ENCODE data around the gene CRACR2A. TPM values are rescaled to one million over a fixed set of nuclear protein-coding genes. Genes with fewer than 3 reads are reported as not detected.

The CRACR2A gene
- total and polyA plus RNA-seq, 9 of the 15 experiments (the other 6 are each of a cell fraction or from before 2014, with no cell fraction given): 2.1 to 15.1 (median 10.4) TPM

DNA sequence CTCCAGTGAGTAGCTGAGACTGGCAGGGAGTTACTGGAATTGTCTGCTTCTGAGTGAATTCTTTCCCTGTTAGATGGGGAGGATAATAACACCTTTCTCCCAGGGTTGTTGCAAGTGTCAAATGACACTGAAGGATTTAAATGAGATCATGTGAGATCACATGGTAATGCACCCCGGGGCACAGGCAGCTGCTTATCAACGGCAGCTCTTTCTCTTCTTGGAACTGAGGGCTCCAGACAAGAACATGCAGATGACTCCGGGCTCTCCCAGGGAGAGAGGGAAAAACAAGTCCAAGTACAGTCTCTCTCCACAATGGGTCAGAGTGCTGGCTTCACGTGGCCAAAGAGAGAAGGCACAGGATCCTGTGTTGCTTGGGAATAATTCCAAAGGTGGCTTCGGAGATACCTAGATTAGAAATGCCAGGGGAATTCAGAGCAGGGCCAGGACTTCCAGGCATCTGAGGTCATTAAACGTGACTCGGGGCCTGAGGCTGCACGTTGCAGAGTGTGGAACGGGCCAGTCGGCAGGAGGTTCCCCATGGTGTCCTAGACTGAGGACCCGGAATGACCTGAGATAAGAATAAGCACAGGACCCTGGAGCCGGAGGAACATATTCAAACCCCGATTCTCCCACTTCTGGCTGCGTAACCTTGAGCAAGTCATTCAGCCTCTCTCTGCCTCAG is 152.7 kb downstream of the CRACR2A start (continued):
- TF ChIP-seq E2F4 (CRISPR knock-in tag; IDR thresholded peaks at IDR 0.05; ENCODE audit: low read depth) (no peak), ZNF134 (CRISPR knock-in tag; conservative IDR thresholded peaks at IDR 0.05) (0 out of 2 replicates have a peak, but pooled peaks have one; percentile 23), ASH1L (IDR thresholded peaks at IDR 0.05; ENCODE audit: borderline replicate concordance, low read depth, partially characterized antibody) (no peak), CXXC5 (CRISPR knock-in tag; IDR thresholded peaks at IDR 0.05) (peak; percentile 49; the same call in 1 of the 2 replicates), MTA2 (IDR thresholded peaks at IDR 0.05; ENCODE audit: low read depth) (0 out of 2 replicates have a peak, but pooled peaks have one; percentile 35), NKRF (IDR thresholded peaks at IDR 0.05; ENCODE audit: borderline replicate concordance) (no peak), ETS2 (tag; IDR thresholded peaks at IDR 0.05; ENCODE audit: borderline replicate concordance, poor library complexity, severe bottlenecking) (no peak), MYC (IDR thresholded peaks at IDR 0.05; ENCODE audit: low read depth, low read length) (0 out of 2 replicates have a peak, but pooled peaks have one; percentile 36), MYC (CRISPR knock-in tag; IDR thresholded peaks at IDR 0.05; ENCODE audit: borderline replicate concordance, low read depth) (no peak), CBFA2T2 (conservative IDR thresholded peaks at IDR 0.05) (peak; percentile 61), VEZF1 (CRISPR knock-in tag; IDR thresholded peaks at IDR 0.05) (peak; percentile 19; the same call in 1 of the 2 replicates), EP300 (IDR thresholded peaks at IDR 0.05; ENCODE audit: low read length) (peak; percentile 38), ARID1B (IDR thresholded peaks at IDR 0.05) (peak; percentile 57), POLR3G (IDR thresholded peaks at IDR 0.05; ENCODE audit: extremely low read depth, insufficient read length, insufficient replicate concordance) (no peak), THRAP3 (IDR thresholded peaks at IDR 0.05; ENCODE audit: borderline replicate concordance) (no peak)
- TF ChIP-seq, protein P1, sequence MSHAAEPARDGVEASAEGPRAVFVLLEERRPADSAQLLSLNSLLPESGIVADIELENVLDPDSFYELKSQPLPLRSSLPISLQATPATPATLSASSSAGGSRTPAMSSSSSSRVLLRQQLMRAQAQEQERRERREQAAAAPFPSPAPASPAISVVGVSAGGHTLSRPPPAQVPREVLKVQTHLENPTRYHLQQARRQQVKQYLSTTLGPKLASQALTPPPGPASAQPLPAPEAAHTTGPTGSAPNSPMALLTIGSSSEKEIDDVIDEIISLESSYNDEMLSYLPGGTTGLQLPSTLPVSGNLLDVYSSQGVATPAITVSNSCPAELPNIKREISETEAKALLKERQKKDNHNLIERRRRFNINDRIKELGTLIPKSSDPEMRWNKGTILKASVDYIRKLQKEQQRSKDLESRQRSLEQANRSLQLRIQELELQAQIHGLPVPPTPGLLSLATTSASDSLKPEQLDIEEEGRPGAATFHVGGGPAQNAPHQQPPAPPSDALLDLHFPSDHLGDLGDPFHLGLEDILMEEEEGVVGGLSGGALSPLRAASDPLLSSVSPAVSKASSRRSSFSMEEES (CRISPR knock-in tag; IDR thresholded peaks at IDR 0.05): peak; percentile 20; the same call in 1 of the 2 replicates
- TF ChIP-seq, protein P2, sequence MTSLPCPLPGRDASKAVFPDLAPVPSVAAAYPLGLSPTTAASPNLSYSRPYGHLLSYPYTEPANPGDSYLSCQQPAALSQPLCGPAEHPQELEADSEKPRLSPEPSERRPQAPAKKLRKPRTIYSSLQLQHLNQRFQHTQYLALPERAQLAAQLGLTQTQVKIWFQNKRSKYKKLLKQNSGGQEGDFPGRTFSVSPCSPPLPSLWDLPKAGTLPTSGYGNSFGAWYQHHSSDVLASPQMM (CRISPR knock-in tag; IDR thresholded peaks at IDR 0.05): no peak
- TF ChIP-seq, protein P3, sequence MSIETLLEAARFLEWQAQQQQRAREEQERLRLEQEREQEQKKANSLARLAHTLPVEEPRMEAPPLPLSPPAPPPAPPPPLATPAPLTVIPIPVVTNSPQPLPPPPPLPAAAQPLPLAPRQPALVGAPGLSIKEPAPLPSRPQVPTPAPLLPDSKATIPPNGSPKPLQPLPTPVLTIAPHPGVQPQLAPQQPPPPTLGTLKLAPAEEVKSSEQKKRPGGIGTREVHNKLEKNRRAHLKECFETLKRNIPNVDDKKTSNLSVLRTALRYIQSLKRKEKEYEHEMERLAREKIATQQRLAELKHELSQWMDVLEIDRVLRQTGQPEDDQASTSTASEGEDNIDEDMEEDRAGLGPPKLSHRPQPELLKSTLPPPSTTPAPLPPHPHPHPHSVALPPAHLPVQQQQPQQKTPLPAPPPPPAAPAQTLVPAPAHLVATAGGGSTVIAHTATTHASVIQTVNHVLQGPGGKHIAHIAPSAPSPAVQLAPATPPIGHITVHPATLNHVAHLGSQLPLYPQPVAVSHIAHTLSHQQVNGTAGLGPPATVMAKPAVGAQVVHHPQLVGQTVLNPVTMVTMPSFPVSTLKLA (conservative IDR thresholded peaks at IDR 0.05): peak in 1 of 2 experiments; percentile 42; a peak in 2 of 4 replicates

Data from K562 (cell line).